SH-SY5Y (cell line): Measurements from ENCODE around the gene C10orf90.

Experiments used
- GATA2 ChIP-seq: IDR thresholded peaks from 2 replicates; pipeline ENCODE4 v1.6.1; 2011; ENCODE audit warnings: mild to moderate bottlenecking, low read depth, low read length
- GATA3 ChIP-seq: IDR thresholded peaks from 2 replicates; pipeline ENCODE4 v1.6.1; 2011; ENCODE audit warnings: low read depth, mild to moderate bottlenecking, low read length, moderate library complexity

The C10orf90 gene

DNA sequence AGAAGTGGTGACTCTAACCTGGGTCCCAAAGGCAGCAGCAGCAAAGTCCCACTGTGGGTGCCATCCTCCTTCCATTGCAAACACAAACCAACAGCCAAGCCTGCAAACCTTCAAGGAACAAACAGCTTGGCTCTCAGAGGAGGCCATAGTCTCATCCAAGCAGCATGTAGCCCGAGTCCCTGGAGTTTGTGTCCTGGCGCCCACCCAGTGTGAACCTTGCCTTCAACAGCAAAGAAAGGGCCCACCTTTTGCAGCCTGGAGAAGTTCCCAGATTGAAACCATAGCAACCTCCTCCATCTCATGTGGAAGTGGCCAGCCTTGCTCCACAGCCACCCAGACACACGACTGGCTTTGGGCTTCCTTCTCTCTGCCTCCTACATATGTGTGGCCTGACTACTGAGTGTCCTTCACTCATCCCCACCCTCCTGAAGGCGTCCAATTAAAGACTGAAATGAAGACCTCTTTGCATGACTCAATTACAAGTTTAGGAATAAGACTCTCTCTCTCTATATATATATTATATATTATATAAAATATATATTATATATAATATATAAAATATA, 106.1 kb downstream of the C10orf90 start:
- no peak for TF ChIP-seq GATA2
- TF ChIP-seq GATA3: no peak

- no peak for TF ChIP-seq GATA2
- no peak for TF ChIP-seq GATA3
Observed at GRCh38 chr10:126563361-126563760, 107.1 kb downstream of the C10orf90 start.

- no peak for TF ChIP-seq GATA3
- no peak for TF ChIP-seq GATA2
Observed at GRCh38 chr10:126561921-126562680, 108.4 kb downstream of the C10orf90 start.

DNA sequence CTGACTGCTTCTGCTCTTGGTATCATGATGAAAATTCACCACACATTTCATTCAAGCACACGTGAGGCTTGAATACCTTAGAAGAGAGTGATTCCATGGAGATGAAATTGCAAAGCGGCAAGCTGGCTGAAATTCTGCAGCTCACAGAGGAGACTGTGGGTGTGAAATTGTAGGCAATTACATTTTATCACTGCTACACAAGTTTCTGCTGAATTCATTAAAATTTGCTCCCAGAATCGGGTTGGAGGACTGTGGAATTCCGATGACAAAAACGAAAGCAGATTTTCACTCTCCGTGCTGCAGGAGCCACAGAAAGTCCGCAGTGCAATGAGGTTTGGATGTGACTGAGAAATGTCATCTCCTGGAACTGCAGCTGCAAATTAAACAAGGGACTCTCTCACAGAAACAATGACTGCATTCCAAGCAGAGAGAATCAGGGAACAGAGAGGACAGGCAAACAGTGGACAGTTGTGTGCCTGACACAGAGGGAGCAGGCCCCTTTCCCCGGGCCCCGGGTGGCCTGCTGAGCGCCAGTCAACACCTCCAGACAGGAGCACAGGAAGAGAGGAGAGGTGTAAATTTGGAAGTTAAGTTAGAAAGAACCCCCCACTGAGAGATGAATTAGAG, 109.1 kb downstream of the C10orf90 start:
- TF ChIP-seq GATA3 (no peak), GATA2 (no peak)

DNA sequence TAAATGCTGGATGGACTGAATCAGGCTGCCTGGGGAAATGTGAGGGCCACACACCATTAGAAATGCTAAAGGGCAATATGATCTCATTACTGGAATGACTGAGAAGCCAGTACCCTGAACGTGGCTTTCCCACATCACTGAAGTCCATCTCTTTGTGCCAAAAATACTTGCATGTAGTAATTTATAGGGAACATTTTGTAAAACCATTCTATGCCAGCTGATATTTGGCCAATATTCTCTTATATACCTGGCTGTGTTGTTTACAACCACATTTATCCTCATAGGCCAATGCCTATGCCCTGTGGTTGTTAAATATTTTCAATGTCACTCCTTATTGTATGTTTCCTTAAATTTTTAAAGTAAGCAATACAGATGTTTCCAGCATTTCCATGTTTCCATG, 111.6 kb downstream of the C10orf90 start:
- TF ChIP-seq GATA2 (no peak), GATA3 (no peak)

DNA sequence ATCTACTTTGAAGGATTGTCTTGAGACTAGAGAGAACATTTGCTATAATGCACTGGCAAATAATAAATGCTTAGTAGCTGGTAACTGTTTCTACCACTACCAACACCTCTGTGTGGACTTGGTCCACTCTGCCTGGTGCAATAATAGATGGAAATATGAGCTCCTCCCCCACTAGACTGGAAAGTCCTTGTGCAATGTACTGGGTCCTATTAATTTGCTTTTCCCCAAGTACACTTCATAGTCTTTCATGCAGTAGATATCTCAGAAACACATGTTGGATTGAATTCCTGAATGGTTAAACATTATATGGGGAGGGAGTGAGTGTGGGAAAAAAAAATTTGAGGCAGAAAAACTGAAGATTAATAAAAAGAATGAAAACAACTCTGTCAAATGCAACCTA, 119.3 kb downstream of the C10orf90 start:
- TF ChIP-seq GATA2: no peak
- no peak for TF ChIP-seq GATA3

GRCh38 chr10:126549344-126549743, 121.1 kb downstream of the C10orf90 start:
- no peak for TF ChIP-seq GATA3
- TF ChIP-seq GATA2: no peak

GRCh38 chr10:126544565-126544964, 125.9 kb downstream of the C10orf90 start:
- no peak for TF ChIP-seq GATA2
- TF ChIP-seq GATA3: no peak

DNA sequence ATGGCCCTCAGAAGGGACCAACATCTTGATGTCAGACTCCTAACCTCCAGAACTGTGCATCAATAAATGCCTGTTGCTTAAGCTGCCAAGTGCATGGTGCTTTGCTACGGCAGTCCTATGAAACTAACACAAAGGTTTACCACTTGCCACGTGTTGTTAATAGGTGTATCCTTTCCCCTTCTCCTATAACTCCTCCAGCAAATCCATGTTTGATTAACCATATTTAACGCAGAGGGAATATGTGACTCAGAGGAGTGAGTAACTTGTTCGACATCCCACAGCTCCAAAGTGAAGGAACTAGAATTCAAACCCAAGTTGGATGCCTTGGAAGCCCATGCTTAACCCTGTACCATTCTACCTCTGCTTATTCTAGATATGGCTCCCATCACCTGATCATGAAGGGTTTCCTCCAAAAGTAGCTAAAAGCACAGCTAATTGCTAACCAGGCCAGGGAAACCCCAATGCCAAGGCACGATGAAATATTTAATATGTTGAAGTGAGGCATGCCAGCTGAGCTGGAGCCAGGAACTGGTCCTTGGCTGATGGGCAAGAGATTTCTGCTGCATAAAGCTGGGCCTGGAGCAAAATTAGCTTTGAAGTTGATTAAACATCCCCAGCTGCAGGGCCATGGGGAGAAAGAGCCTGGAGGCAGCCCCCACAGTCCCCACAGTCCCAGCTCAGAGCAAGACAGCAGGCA, 131.9 kb downstream of the C10orf90 start:
- no peak for TF ChIP-seq GATA2
- TF ChIP-seq GATA3: no peak

- no peak for TF ChIP-seq GATA2
- no peak for TF ChIP-seq GATA3
Observed at GRCh38 chr10:126536656-126537055, 133.8 kb downstream of the C10orf90 start.

GRCh38 chr10:126536148-126536547, 134.3 kb downstream of the C10orf90 start:
- no peak for TF ChIP-seq GATA2
- TF ChIP-seq GATA3: no peak

DNA sequence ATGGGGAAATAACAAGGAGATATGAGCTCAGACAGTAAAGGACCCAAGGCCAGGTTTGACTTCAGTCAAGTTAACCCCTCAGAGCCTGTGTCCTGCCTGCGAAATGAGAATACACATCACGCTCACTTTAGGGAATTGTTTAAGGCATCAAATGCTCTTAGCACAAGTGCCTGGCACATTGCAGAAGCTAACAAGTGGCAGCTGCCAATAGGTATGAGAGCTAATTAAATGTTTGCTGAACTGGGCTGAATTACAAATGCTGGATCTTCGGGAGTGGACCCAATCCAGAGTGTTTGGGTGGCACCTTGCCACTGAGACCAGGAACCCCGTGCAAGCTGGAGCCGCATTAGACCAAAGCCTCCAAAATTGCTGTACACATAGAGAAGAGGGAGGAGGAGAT, 136.8 kb downstream of the C10orf90 start:
- TF ChIP-seq GATA2 (no peak), GATA3 (no peak)

GRCh38 chr10:126528315-126528835, 142.1 kb downstream of the C10orf90 start:
- TF ChIP-seq GATA2: no peak
- TF ChIP-seq GATA3: no peak

- TF ChIP-seq GATA3 (no peak), GATA2 (no peak)
Observed at GRCh38 chr10:126527645-126528314, 142.7 kb downstream of the C10orf90 start.
